ENCODE measurements around the gene MAN1C1. TPM values are rescaled to one million over a fixed set of nuclear protein-coding genes. Genes with fewer than 3 reads are reported as not detected.

MAN1C1 gene
- total RNA-seq, 1 donor, result 12.9 TPM

DNA sequence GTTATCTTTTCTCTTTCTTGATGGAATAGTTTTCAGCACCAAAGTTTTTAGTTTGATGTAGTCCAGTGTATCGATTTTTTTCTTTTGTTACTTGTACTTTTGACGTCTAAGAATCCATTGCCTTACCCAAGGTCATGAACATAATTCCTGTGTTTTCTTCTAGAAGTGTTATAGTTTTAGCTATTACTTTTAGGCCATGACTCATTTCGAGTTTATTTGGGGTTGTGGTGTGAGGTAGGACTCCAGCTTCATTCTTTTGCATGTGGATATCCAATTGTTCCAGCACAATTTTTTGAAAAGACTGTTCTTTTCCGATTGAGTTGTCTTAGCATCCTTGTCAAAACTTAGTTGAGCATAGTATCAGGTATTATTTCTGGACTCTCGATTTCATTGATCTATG is 104.0 kb downstream of the MAN1C1 start:
- Histone ChIP-seq H3K4me3 (ENCODE audit: low read length) (no peak overlapping the region), H3K9me3 (ENCODE audit: low read depth, low read length) (no peaks in the 10 kb centered on the region), H3K4me1 (ENCODE audit: insufficient read depth, low read length) (peaks cover 8% of the 10 kb centered on the region), H3K27me3 (ENCODE audit: insufficient read depth, low read length) (no peaks in the 10 kb centered on the region)

DNA sequence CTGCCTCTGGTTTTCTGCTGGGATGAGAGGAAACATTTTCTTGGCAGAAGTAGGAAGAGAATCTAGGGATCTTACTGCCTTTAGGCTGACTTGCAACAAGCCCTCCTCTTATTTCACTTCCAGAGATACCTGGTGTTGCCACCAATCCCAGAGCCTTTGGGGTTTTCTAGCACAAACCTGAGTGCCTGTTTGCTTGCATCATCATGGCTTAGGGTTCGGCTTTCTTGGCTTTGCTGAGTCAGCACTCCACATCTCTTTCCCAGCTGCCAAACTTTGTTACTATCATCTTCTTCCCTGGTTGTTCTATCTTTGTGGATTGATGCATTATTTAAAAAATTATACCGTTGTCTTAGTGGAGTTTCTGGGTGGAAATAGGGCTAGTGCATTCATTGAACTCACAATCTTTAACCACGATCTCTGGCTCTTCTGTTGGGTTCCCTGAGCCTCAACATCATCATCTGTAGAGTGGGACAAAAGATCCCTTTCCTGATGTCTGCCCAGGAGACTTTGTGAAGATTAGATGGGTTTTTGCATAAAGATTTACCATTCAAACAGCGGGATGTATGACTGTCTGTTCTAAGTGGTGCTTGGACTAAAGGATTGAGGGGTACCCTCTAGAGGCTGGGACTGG is 106.8 kb downstream of the MAN1C1 start:
- no peaks in the 10 kb centered on the region for H3K27me3 ChIP-seq (ENCODE audit: insufficient read depth, low read length)
- H3K9me3 ChIP-seq (ENCODE audit: low read depth, low read length), result no peaks in the 10 kb centered on the region
- peaks cover 8% of the 10 kb centered on the region for H3K4me1 ChIP-seq (ENCODE audit: insufficient read depth, low read length)
- H3K4me3 ChIP-seq (ENCODE audit: low read length), result no peak overlapping the region

DNA sequence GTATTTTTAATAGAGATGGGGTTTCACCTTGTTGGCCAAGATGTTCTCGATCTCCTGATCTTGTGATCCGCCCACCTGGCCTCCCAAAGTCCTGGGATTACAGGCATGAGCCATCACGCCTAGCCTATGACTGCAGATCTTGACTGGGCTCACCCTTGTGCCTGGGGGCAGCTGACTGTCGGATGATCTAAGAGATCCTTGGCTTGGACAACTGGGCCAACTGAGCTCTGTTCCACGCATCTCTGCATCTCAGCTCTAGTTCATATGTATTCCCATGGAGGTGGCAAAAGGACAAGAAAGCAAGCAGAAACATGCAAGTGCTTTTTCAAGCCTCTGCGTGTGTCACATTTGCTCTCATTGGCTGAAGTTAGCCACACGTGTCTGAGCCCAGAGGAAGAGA is 107.6 kb downstream of the MAN1C1 start:
- H3K27me3 ChIP-seq (ENCODE audit: insufficient read depth, low read length), result no peaks in the 10 kb centered on the region
- H3K4me1 ChIP-seq (ENCODE audit: insufficient read depth, low read length), result peaks cover 8% of the 10 kb centered on the region
- H3K9me3 ChIP-seq (ENCODE audit: low read depth, low read length), result no peaks in the 10 kb centered on the region
- no peak overlapping the region for H3K4me3 ChIP-seq (ENCODE audit: low read length)

DNA sequence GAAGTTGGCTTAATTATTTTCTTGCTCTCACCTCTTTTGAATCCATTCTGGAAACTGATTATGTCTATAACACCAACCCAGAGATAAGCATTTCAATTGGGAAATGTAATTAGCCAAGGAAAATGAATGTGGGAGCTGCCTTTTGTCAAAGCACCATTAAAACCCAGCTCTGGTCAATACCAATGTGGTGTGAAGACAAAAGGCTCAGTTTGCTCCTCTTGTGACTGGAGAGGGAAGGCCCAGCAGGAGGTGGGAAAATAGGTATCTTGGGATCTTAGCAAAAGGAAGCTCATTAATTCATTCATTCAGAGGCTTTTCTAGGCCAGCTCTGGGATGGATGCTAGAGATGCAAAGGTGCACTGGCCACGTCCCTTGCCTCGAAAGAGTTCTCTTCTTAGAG is 108.4 kb downstream of the MAN1C1 start:
- H3K4me1 ChIP-seq (ENCODE audit: insufficient read depth, low read length), result peaks cover 8% of the 10 kb centered on the region
- H3K4me3 ChIP-seq (ENCODE audit: low read length), result no peak overlapping the region
- no peaks in the 10 kb centered on the region for H3K9me3 ChIP-seq (ENCODE audit: low read depth, low read length)
- H3K27me3 ChIP-seq (ENCODE audit: insufficient read depth, low read length), result no peaks in the 10 kb centered on the region

DNA sequence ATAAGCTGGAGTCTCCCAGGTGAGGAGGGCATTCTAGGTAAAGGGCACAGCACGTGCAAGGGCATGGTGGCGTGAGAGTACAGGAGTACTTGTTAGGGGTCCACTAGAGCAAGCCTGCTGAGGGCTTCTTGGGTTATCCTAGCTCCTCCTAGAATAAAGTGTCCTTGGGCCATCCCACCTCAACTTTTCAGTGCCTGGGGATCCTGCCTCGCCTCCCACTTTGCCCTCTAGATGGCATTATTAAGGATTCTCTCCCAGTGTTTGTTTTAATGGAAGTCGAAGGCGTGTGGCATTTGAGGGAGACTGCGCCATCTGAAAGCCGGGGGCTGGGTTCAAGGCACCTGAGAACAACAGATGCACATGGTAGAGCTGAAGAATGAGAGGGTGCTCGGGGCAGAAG is 108.9 kb downstream of the MAN1C1 start:
- H3K9me3 ChIP-seq (ENCODE audit: low read depth, low read length), result no peaks in the 10 kb centered on the region
- H3K4me1 ChIP-seq (ENCODE audit: insufficient read depth, low read length), result peaks cover 10% of the 10 kb centered on the region
- H3K27me3 ChIP-seq (ENCODE audit: insufficient read depth, low read length), result no peaks in the 10 kb centered on the region
- H3K4me3 ChIP-seq (ENCODE audit: low read length), result no peak overlapping the region

DNA sequence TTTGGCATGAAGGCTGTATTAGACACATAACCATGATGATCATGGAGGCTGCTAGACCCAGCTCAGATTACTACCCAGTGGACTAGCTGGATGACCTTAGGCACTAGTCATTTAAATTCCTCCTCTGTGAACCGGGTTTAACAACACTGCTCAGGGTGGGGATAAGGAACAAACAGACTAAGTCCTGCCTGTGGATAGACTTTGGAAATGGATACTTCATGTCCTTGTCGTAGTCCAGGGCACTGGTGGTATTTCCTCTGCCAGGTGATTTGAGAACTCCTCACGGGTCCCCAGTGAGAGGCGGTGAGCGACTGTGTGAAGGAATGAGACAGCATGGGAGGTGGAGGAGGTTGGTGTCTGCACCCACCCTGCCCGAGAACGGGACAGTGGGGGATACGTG is 110.5 kb downstream of the MAN1C1 start:
- H3K4me3 ChIP-seq (ENCODE audit: low read length), result no peak overlapping the region
- H3K27me3 ChIP-seq (ENCODE audit: insufficient read depth, low read length), result no peaks in the 10 kb centered on the region
- H3K9me3 ChIP-seq (ENCODE audit: low read depth, low read length), result no peaks in the 10 kb centered on the region
- peaks cover 17% of the 10 kb centered on the region for H3K4me1 ChIP-seq (ENCODE audit: insufficient read depth, low read length)

DNA sequence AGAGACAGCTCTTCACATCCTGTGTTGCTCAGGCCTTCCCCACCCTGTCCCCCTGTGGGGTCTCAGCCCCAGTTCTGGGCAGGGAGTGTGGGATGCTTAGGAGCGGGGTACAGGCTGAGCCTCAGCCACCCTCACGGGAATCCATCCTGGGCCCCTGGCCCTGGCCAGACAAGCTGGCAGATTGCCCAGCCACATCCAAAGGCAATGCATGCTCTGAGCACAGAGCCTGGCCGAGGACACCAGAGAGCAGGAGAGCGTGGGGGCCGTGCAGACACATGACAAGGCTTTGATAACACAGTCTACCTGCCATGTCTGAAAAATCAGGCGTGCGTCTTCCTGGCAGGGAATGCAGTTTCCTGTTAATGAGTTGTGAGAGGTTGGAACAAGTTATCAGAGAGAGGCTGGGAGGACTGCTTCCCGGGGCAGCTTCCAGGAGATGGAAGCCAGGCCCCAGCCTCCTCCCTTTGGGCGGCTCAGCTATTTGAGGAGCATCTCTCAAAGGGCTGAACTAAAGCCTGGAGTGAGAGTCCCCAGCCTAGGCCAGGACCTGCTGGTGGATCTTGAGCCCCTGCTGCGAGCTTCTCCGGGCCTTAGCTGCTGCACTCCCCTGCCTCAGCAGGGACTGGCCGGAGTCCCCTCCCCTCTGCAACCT is 111.2 kb downstream of the MAN1C1 start:
- Histone ChIP-seq H3K4me1 (ENCODE audit: insufficient read depth, low read length) (peaks cover 17% of the 10 kb centered on the region), H3K27me3 (ENCODE audit: insufficient read depth, low read length) (no peaks in the 10 kb centered on the region)

DNA sequence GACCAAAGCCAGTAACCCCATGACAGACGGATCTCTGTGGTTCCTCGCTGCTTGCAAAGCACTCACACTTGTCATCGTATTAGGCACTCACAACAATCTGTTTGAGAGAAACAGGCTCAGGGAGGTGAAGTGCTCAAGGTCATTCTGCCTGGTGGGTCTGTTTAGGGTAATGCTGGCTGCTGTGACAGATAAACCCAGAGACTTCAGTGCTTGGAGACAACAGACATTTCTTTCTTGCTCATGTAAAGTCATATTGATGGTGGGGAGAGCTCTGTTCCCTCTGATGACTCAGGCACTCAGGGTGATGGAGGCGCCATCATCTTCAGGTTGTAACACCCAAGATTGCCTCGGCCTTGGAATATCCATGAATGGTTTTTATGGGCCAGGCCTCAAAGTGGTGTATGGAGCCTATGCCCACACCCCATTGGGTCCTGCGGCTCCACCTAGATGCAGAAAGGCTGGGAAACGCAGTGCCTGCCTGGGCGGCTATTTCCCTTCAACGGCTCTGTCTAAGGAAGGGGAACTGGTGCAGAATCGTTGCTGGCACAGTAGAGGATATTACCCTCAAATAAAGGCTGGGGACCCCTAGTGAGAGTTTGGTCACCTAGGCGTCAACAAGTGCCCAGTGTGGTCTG is 111.8 kb downstream of the MAN1C1 start:
- peaks cover 12% of the 10 kb centered on the region for H3K4me1 ChIP-seq (ENCODE audit: insufficient read depth, low read length)

More for the DNA sequence above, 111.2 kb downstream of the MAN1C1 start:
- H3K9me3 ChIP-seq (ENCODE audit: low read depth, low read length), result no peaks in the 10 kb centered on the region
- no peak overlapping the region for H3K4me3 ChIP-seq (ENCODE audit: low read length)

DNA sequence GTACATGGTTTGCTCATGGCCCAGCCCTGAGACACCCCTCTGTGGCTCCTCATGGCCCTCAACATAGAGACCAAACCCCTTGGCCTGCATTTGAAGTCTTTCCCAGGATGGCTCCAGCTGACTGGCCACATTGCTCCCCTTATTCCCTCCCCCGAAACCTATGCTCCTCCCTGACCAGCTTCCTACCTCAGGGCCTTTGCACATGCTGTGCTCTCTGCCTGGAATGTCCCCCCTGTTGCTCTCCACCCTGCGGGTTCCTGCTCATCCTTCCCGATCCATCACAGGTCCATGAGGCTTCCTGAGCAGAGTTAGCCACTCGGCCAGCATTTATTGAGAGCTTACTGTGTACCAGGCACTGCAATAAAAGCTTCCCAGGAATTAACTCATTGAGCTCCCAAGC is 112.5 kb downstream of the MAN1C1 start:
- no peaks in the 10 kb centered on the region for H3K27me3 ChIP-seq (ENCODE audit: insufficient read depth, low read length)
- H3K4me1 ChIP-seq (ENCODE audit: insufficient read depth, low read length), result peaks cover 9% of the 10 kb centered on the region
- H3K9me3 ChIP-seq (ENCODE audit: low read depth, low read length), result no peaks in the 10 kb centered on the region
- H3K4me3 ChIP-seq (ENCODE audit: low read length), result no peak overlapping the region

More for the DNA sequence above, 111.8 kb downstream of the MAN1C1 start:
- H3K27me3 ChIP-seq (ENCODE audit: insufficient read depth, low read length), result no peaks in the 10 kb centered on the region
- H3K4me3 ChIP-seq (ENCODE audit: low read length), result no peak overlapping the region
- H3K9me3 ChIP-seq (ENCODE audit: low read depth, low read length), result no peaks in the 10 kb centered on the region

DNA sequence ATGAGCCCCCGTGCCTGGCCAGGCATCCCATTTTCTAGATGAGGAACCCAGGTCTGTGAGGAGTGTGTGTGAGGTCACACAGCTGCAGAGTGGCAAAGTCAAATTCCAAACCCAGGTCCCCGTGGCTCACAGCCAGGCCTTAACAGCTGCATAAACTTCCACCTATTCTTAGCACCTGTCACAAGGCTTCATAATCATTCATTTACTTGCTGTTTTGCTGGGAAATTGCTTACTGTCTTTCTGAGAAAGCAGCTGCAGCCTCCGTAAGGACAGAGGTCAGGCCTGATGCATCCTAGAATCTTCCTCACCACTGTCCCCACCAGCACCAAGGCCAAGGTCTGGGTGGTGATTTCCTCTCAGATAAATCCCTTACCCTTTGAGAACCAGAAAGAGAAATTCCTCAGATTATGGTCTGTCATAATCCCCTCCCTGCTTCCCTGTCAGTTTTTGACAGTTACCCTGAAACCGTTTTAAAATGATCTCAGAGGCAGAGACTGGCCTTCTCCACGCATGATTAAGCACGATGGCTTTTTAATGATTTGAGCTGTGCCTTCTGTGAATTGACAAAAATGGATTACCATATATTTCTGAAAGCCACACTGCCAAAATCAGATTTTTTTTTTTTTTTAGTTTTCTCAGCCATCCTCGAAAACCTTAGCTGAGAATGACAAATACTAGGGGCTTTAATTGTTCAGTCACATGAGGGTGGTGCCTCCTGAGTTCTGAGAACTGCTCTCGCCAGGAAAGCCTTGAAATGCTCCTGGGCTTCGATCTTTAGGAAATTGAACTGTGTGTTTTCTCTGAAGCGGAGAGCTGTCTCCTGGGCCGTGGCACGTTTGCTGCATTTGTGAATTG is 113.4 kb downstream of the MAN1C1 start:
- Histone ChIP-seq H3K4me1 (ENCODE audit: insufficient read depth, low read length) (peaks cover 9% of the 10 kb centered on the region), H3K4me3 (ENCODE audit: low read length) (no peak overlapping the region), H3K9me3 (ENCODE audit: low read depth, low read length) (no peaks in the 10 kb centered on the region), H3K27me3 (ENCODE audit: insufficient read depth, low read length) (no peaks in the 10 kb centered on the region)

DNA sequence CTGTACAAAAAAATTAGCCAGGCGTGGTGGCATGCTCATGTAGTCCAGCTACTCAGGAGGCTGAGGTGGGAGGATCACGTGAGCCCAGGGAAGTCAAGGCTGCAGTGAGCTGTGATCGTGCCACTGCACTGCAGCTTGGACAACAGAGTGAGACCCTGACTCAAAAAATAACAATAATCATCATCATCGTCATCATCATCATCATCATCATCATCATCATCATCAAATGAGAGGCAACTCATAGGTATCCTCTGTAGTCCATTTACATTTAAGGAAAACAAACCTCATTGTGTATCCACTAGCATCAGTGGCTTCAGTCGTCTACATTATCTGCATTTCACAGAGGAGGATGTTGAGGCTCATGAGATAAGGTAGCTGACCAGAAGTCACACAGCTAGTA is 114.6 kb downstream of the MAN1C1 start:
- Histone ChIP-seq H3K4me3 (ENCODE audit: low read length) (no peak overlapping the region), H3K9me3 (ENCODE audit: low read depth, low read length) (no peaks in the 10 kb centered on the region), H3K27me3 (ENCODE audit: insufficient read depth, low read length) (no peaks in the 10 kb centered on the region), H3K4me1 (ENCODE audit: insufficient read depth, low read length) (peaks cover 9% of the 10 kb centered on the region)

DNA sequence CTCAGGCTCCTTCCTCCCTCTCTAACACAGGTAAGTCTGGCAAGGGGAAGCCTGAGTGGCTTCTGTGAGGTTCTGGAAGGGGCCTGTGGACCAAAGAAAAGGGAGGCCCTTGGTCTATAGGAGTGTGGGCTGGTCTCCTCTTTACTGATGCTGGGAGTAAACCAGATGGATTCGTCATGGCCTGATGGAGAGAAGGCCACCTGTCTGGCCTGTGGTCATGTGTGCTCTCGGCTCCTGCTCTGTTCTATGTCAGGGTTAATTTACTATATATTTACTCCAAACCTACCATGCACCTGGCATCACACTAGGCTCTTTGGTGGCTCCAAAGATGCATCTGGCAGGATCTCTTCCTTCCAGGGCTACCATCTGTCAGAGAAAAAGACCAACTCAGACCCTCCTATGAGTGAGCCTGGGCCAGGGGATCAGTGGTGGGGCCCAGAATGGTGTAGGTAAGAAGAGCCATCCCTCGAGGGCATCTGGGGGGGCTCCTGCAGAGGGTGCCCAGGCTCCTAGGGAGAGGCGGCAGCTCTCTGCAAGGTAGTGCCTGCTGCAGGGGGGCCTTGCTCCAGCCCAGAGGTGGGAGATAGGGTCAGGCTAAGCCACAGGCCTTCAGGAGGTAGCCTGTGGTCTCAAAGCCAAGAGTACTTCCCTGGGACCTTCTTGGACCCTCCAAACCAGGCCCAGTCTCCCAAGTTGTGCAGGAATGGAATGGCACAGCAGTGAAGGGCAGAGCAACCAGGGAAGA is 115.2 kb downstream of the MAN1C1 start:
- Histone ChIP-seq H3K9me3 (ENCODE audit: low read depth, low read length) (no peaks in the 10 kb centered on the region), H3K4me1 (ENCODE audit: insufficient read depth, low read length) (peaks cover 9% of the 10 kb centered on the region)

DNA sequence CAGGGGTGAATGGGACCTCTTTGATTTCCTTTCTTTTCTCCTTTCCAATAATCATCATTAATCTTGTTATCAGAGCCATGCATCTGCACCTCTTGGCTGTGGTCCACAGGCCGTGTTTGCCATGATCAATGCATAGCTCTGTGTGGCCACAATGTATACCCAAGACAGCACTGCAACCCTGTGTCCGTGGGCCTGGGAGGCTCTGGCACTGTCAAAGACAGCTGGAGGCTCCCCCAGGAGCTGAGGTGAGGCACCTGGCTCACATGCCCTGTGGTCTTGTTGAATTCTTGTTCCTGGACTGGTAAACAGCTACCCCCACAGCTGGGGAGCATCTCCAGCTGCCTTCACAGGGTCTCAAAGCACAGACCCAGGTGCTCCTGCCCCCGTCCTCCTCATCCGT is 116.2 kb downstream of the MAN1C1 start:
- Histone ChIP-seq H3K4me3 (ENCODE audit: low read length) (no peak overlapping the region), H3K27me3 (ENCODE audit: insufficient read depth, low read length) (no peaks in the 10 kb centered on the region), H3K4me1 (ENCODE audit: insufficient read depth, low read length) (peaks cover 9% of the 10 kb centered on the region), H3K9me3 (ENCODE audit: low read depth, low read length) (no peaks in the 10 kb centered on the region)

More for the DNA sequence above, 115.2 kb downstream of the MAN1C1 start:
- Histone ChIP-seq H3K4me3 (ENCODE audit: low read length) (no peak overlapping the region), H3K27me3 (ENCODE audit: insufficient read depth, low read length) (no peaks in the 10 kb centered on the region)

DNA sequence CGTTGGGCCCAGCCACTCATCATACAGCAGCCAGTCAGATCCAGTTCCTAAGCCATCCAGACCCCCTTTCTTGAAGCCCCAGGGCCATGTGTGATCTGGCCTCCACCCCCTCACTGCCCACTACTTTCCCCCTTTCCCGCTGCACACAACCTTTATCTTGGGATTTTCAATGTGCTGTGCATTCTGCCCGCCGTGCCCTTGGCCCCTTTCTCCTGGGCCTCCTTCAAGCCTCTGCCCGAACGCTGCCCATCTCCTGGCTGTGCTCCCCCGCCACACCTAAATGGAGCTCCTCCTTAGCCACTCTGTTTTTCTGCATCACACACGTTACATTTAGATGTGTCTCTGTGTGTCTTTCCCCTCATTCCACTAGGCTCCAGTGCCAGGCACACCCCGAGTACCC is 116.7 kb downstream of the MAN1C1 start:
- Histone ChIP-seq H3K27me3 (ENCODE audit: insufficient read depth, low read length) (no peaks in the 10 kb centered on the region), H3K4me1 (ENCODE audit: insufficient read depth, low read length) (peaks cover 9% of the 10 kb centered on the region), H3K4me3 (ENCODE audit: low read length) (no peak overlapping the region), H3K9me3 (ENCODE audit: low read depth, low read length) (no peaks in the 10 kb centered on the region)
